HEK293 (cell line): ENCODE measurements around the gene DROSHA.

Experiments
- CTCF ChIA-PET: fragments of 350-600 bp; formaldehyde crosslinking; extraction: SDS; loops from one replicate; lab custom pipeline; 2021; ENCODE audit warnings: antibody characterized with exemption; lab: Yijun Ruan, JAX
- POLR2A ChIA-PET: fragments of 300-600 bp; formaldehyde crosslinking; extraction: SDS; loops from one replicate; lab custom pipeline; 2020; ENCODE audit warnings: antibody characterized with exemption, inconsistent platforms; lab: Yijun Ruan, JAX
- H3K27ac ChIP-seq: fragments of 200-500 bp; sonication (Bioruptor generic); 2 replicates; pipeline ENCODE4 v1.5.1; 2014; ENCODE audit warnings: low read depth, low read length, control low read depth, inconsistent platforms; ENCODE audit errors: extremely low read depth
- H3K36me3 ChIP-seq, 2 experiments: fragments of 200-500 bp in 1 of 2; sonication (Bioruptor generic) in 1 of 2; 1 replicate in 1 of 2; 2 replicates in 1 of 2; pipeline ENCODE4 v1.5.1; 2014 to 2017; ENCODE audit warnings: inconsistent platforms in 2 of 2, low read length in 2 of 2; ENCODE audit not compliant: control insufficient read depth in 2 of 2, insufficient read depth in 1 of 2
- H3K4me1 ChIP-seq: fragments of 200-500 bp; sonication (Bioruptor generic); 2 replicates; pipeline ENCODE4 v1.5.1; 2014; ENCODE audit warnings: mild to moderate bottlenecking, low read length, inconsistent platforms; ENCODE audit not compliant: control insufficient read depth, insufficient read depth
- H3K4me3 ChIP-seq: 2 replicates; pipeline ENCODE4 v1.5.1; 2011; ENCODE audit warnings: low read depth, mild to moderate bottlenecking, control low read depth, low read length, moderate library complexity
- H3K9me3 ChIP-seq: fragments of 200-500 bp; sonication (Bioruptor generic); 2 replicates; pipeline ENCODE4 v1.5.1; 2014; ENCODE audit warnings: low read depth, low read length, inconsistent platforms; ENCODE audit not compliant: control insufficient read depth, insufficient read depth
- IKZF3 ChIP-seq: fragments of 450-650 bp; IDR thresholded peaks from 2 replicates; pipeline ENCODE4 v1.5.0; 2018; ENCODE audit warnings: missing biosample characterization, mild to moderate bottlenecking, missing genetic modification characterization, moderate library complexity
- KLF1 ChIP-seq: fragments of 450-650 bp; formaldehyde crosslinking; IDR thresholded peaks from 2 replicates; pipeline ENCODE4 v1.5.1; 2016; ENCODE audit warnings: missing biosample characterization, missing genetic modification characterization
- KLF10 ChIP-seq: fragments of 450-650 bp; IDR thresholded peaks from 2 replicates; pipeline ENCODE4 v1.5.1; 2018; ENCODE audit warnings: missing biosample characterization, mild to moderate bottlenecking, missing genetic modification characterization
- KLF16 ChIP-seq: fragments of 450-650 bp; formaldehyde crosslinking; IDR thresholded peaks from 2 replicates; pipeline ENCODE4 v1.5.1; 2017; ENCODE audit warnings: missing biosample characterization, missing genetic modification characterization
- MYNN ChIP-seq: fragments of 450-650 bp; formaldehyde crosslinking; IDR thresholded peaks from 2 replicates; pipeline ENCODE4 v1.5.1; 2016; ENCODE audit warnings: missing biosample characterization, missing genetic modification characterization, borderline replicate concordance
- SALL2 ChIP-seq: fragments of 450-650 bp; formaldehyde crosslinking; IDR thresholded peaks from 2 replicates; pipeline ENCODE4 v1.5.0; 2017; ENCODE audit warnings: missing biosample characterization, mild to moderate bottlenecking, missing genetic modification characterization, borderline replicate concordance
- ZBTB17 ChIP-seq: fragments of 450-650 bp; formaldehyde crosslinking; IDR thresholded peaks from 2 replicates; pipeline ENCODE4 v1.5.1; 2016; ENCODE audit warnings: missing biosample characterization, missing genetic modification characterization
- ZBTB8A ChIP-seq: fragments of 450-650 bp; formaldehyde crosslinking; IDR thresholded peaks from 2 replicates; pipeline ENCODE4 v1.5.1; 2016; ENCODE audit warnings: missing biosample characterization, missing genetic modification characterization
- ZNF174 ChIP-seq: fragments of 450-650 bp; formaldehyde crosslinking; IDR thresholded peaks from 2 replicates; pipeline ENCODE4 v1.5.0; 2017; ENCODE audit warnings: missing biosample characterization, mild to moderate bottlenecking, missing genetic modification characterization
- ZNF184 ChIP-seq: fragments of 450-650 bp; IDR thresholded peaks from 2 replicates; pipeline ENCODE4 v1.5.1; 2018; ENCODE audit warnings: missing biosample characterization, mild to moderate bottlenecking, missing genetic modification characterization
- ZNF248 ChIP-seq: fragments of 450-650 bp; formaldehyde crosslinking; IDR thresholded peaks from 2 replicates; pipeline ENCODE4 v1.5.1; 2017; ENCODE audit warnings: missing biosample characterization, missing genetic modification characterization
- ZNF391 ChIP-seq: fragments of 450-650 bp; formaldehyde crosslinking; IDR thresholded peaks from 2 replicates; pipeline ENCODE4 v1.5.1; 2016; ENCODE audit warnings: low read depth, missing biosample characterization, missing genetic modification characterization, borderline replicate concordance
- ZNF394 ChIP-seq: fragments of 450-650 bp; formaldehyde crosslinking; IDR thresholded peaks from 2 replicates; pipeline ENCODE4 v1.5.1; 2016; ENCODE audit warnings: missing biosample characterization, missing genetic modification characterization, mild to moderate bottlenecking, moderate library complexity, borderline replicate concordance
- ZNF404 ChIP-seq: fragments of 450-650 bp; formaldehyde crosslinking; IDR thresholded peaks from 2 replicates; pipeline ENCODE4 v1.5.1; 2017; ENCODE audit warnings: missing biosample characterization, missing genetic modification characterization
- ZNF544 ChIP-seq: fragments of 450-650 bp; formaldehyde crosslinking; IDR thresholded peaks from 2 replicates; pipeline ENCODE4 v1.5.0; 2017; ENCODE audit warnings: missing biosample characterization, missing genetic modification characterization
- ZNF670 ChIP-seq: fragments of 450-650 bp; formaldehyde crosslinking; IDR thresholded peaks from 2 replicates; pipeline ENCODE4 v1.5.1; 2016; ENCODE audit warnings: missing biosample characterization, missing genetic modification characterization, low read depth
- ZNF76 ChIP-seq: fragments of 450-650 bp; formaldehyde crosslinking; IDR thresholded peaks from 2 replicates; pipeline ENCODE4; 2016; ENCODE audit warnings: low read depth, missing biosample characterization, missing genetic modification characterization, borderline replicate concordance
- ZNF830 ChIP-seq: fragments of 450-650 bp; IDR thresholded peaks from 2 replicates; pipeline ENCODE4 v1.5.0; 2018; ENCODE audit warnings: missing biosample characterization, missing genetic modification characterization, low read depth, mild to moderate bottlenecking, moderate library complexity
- ZSCAN23 ChIP-seq: fragments of 450-650 bp; formaldehyde crosslinking; IDR thresholded peaks from 2 replicates; pipeline ENCODE4 v1.5.1; 2016; ENCODE audit warnings: missing biosample characterization, missing genetic modification characterization
- TF ChIP-seq, protein P1 (sequence below): fragments of 450-650 bp; formaldehyde crosslinking; IDR thresholded peaks from 2 replicates; pipeline ENCODE4 v1.5.1; 2016; ENCODE audit warnings: missing biosample characterization, missing genetic modification characterization
- TF ChIP-seq, protein P2 (sequence below): fragments of 450-650 bp; formaldehyde crosslinking; IDR thresholded peaks from 2 replicates; pipeline ENCODE4 v1.5.1; 2016; ENCODE audit warnings: missing biosample characterization, missing genetic modification characterization

The DROSHA gene

DNA sequence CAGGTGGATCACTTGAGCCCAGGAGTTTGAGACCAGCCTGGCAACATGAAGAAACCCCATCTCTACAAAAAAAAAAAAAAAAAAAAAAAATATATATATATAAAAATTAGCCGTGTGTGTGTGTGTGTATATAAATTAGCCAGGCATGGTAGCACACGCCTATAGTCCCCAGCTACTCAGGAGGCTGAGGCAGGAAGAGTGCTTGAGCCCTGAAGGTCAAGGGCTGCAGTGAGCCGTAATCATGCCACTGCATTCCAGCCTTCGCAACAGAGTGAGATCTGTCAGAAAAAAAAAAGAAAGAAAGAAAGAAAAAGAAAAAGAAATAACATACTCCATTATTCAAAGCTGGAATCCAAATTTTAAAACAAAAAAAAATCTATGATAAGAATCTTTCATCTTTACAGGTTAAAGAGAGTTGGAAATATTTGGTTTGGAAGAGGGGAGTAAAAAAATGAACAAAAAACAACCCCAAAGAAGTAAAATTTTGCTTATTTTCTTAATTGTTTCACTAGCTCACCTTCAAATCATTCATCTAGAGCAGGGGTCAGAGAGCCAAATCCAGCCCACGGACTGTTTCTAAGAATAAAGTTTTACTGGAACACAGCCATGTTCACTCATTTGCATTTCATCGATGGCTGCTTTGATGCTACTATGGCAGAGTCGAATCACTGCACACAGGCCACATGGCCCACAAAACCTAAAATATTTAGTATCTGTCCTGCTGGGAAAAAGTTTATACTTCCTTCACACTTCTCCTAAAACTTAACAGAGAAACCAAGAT lies 109.9 kb downstream of the DROSHA start:
- no peak overlapping the region for H3K27ac ChIP-seq
- H3K9me3 ChIP-seq, result no peaks in the 10 kb centered on the region
- H3K36me3 ChIP-seq, result peaks cover 67 to 69% of the 10 kb centered on the region in 2 experiments
- TF ChIP-seq ZNF404 (tag by site-specific recombination), result no peak
- no peak for TF ChIP-seq MYNN (tag by site-specific recombination)
- no peak for TF ChIP-seq KLF1 (tag by site-specific recombination)
- TF ChIP-seq ZBTB17 (tag by site-specific recombination), result no peak
- no peak for TF ChIP-seq ZNF76 (tag by site-specific recombination)
- no peak for TF ChIP-seq KLF16
- no peak for TF ChIP-seq ZNF544 (tag by site-specific recombination)
- ChIA-PET CTCF (interaction anchor here (0.6 kb wide), 1 partner anchor 83 kb away, joined by 4 read pairs; no protein-coding TSS in a partner anchor), POLR2A (no interaction called here)
- no peak overlapping the region for H3K4me3 ChIP-seq
- H3K4me1 ChIP-seq, result no peaks in the 10 kb centered on the region

DNA sequence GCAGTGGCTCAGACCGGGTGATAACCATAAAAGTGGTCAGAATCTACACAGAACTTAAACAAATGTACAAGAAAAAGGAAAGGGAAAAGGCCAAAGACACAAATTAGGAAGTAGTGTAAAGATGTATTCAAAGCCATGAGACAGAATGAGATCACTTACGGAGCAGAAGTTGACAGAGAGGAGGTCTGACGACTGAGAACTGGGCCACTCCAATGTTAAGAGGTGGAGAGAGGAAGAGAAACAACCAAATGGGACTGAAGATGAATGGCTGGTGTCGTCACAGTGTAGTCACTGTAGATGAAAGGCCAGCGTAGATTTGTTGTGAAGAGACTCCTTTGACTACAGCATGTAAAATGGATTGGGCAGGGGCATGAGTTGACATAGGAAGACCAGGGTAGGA lies 114.4 kb downstream of the DROSHA start:
- POLR2A ChIA-PET, result no interaction called here
- H3K4me3 ChIP-seq, result no peak overlapping the region
- no peak for TF ChIP-seq ZNF248
- TF ChIP-seq ZNF394 (tag by site-specific recombination), result no peak
- no peak for TF ChIP-seq ZNF184 (tag by site-specific recombination)
- TF ChIP-seq ZNF174, result no peak
- TF ChIP-seq, protein P1, sequence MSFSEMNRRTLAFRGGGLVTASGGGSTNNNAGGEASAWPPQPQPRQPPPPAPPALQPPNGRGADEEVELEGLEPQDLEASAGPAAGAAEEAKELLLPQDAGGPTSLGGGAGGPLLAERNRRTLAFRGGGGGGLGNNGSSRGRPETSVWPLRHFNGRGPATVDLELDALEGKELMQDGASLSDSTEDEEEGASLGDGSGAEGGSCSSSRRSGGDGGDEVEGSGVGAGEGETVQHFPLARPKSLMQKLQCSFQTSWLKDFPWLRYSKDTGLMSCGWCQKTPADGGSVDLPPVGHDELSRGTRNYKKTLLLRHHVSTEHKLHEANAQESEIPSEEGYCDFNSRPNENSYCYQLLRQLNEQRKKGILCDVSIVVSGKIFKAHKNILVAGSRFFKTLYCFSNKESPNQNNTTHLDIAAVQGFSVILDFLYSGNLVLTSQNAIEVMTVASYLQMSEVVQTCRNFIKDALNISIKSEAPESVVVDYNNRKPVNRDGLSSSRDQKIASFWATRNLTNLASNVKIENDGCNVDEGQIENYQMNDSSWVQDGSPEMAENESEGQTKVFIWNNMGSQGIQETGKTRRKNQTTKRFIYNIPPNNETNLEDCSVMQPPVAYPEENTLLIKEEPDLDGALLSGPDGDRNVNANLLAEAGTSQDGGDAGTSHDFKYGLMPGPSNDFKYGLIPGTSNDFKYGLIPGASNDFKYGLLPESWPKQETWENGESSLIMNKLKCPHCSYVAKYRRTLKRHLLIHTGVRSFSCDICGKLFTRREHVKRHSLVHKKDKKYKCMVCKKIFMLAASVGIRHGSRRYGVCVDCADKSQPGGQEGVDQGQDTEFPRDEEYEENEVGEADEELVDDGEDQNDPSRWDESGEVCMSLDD, result no peak
- TF ChIP-seq ZBTB8A (tag by site-specific recombination), result no peak
- TF ChIP-seq KLF10 (tag by site-specific recombination), result no peak
- no peak for TF ChIP-seq ZNF670 (tag by site-specific recombination)
- TF ChIP-seq SALL2 (tag by site-specific recombination), result no peak
- no peak for TF ChIP-seq ZNF830 (tag by site-specific recombination)
- no peak for TF ChIP-seq ZNF391 (tag by site-specific recombination)
- TF ChIP-seq, protein P2, sequence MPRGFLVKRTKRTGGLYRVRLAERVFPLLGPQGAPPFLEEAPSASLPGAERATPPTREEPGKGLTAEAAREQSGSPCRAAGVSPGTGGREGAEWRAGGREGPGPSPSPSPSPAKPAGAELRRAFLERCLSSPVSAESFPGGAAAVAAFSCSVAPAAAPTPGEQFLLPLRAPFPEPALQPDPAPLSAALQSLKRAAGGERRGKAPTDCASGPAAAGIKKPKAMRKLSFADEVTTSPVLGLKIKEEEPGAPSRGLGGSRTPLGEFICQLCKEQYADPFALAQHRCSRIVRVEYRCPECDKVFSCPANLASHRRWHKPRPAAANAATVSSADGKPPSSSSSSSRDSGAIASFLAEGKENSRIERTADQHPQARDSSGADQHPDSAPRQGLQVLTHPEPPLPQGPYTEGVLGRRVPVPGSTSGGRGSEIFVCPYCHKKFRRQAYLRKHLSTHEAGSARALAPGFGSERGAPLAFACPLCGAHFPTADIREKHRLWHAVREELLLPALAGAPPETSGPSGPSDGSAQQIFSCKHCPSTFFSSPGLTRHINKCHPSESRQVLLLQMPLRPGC (tag by site-specific recombination), result no peak
- TF ChIP-seq IKZF3 (tag by site-specific recombination), result no peak
- TF ChIP-seq ZSCAN23 (tag by site-specific recombination), result no peak

More for the DNA sequence above, 114.4 kb downstream of the DROSHA start:
- CTCF ChIA-PET, result no interaction called here
- Histone ChIP-seq H3K9me3 (no peaks in the 10 kb centered on the region), H3K27ac (no peak overlapping the region), H3K36me3 (peaks cover 50 to 78% of the 10 kb centered on the region in 2 experiments), H3K4me1 (0 out of 2 replicates have a peak, but pooled peaks cover 4% of the 10 kb centered on the region)
